HFFc6 (cell line): ENCODE data around the gene GTF3A. TPM values are rescaled to one million over a fixed set of nuclear protein-coding genes. Genes with fewer than 3 reads are reported as not detected.

ENCODE experiments used
- DNase-seq: peaks from one replicate; pipeline ENCODE4 v3.0.0-alpha.2; 2018
- H3K27ac Mint-ChIP-seq: 2 replicates; pipeline ENCODE4 v1.8.0; 2020; ENCODE audit warnings: mild to moderate bottlenecking, mixed read lengths
- H3K27me3 Mint-ChIP-seq: 2 replicates; pipeline ENCODE4 v1.8.0; 2021; ENCODE audit warnings: mild to moderate bottlenecking, moderate library complexity, mixed read lengths; ENCODE audit not compliant: insufficient read depth
- H3K36me3 Mint-ChIP-seq: 2 replicates; pipeline ENCODE4 v1.8.0; 2021; ENCODE audit warnings: low read depth, mixed read lengths
- H3K4me1 Mint-ChIP-seq: 2 replicates; pipeline ENCODE4 v1.8.0; 2020; ENCODE audit warnings: low read depth, mixed read lengths
- H3K4me3 Mint-ChIP-seq: 2 replicates; pipeline ENCODE4 v1.8.0; 2020; ENCODE audit warnings: mild to moderate bottlenecking, moderate library complexity, mixed read lengths
- H3K9me3 Mint-ChIP-seq: 2 replicates; pipeline ENCODE4 v1.8.0; 2020; ENCODE audit warnings: mild to moderate bottlenecking, mixed read lengths
- total RNA-seq, 6 experiments: library from RNA; stranded (reverse); fragmentation: NEBNext Ultra II Directional; extraction: Animal tissue kit (Norgen Biotek cat#: 25700); gene quantifications; 2 replicates in 1 of 6; 3 replicates in 5 of 6; pipeline ENCODE4 v1.2.3, GENCODE V29; 2021
- TF ChIP-seq, protein P1 (sequence below): fragments of 200-600 bp; sonication (generic); IDR thresholded peaks from 2 replicates; pipeline ENCODE4 v1.5.0; 2021; ENCODE audit warnings: antibody characterized with exemption, mild to moderate bottlenecking

The GTF3A gene
- total RNA-seq, 6 experiments from 2014 or later = 70.8 to 81.2 (median 75.0) TPM

DNA sequence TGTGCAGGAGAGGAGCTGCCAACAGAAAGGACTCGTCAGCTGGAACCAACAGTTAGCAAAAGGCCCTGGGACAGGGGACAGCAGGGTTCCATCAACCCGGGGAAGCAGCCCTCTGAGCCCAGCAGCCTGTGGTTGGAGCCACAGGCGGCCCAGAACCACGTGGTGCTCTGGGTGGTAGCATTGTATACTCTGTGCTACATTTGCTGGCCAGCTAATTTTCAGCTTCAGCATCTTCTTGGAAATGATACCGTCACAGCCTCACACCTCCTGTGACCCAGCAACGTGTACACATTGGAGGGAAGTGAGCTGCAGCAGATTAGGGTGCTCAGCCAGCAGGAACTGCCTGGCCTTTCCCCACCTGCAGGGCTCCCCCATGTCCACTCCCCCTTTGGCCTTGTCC lies 39.1 kb downstream of the GTF3A start:
- no peak overlapping the region for H3K4me3 Mint-ChIP-seq
- H3K36me3 Mint-ChIP-seq = no peaks in the 10 kb centered on the region
- no peak for DNase-seq
- H3K27ac Mint-ChIP-seq = no peak overlapping the region
- no peaks in the 10 kb centered on the region for H3K9me3 Mint-ChIP-seq
- H3K4me1 Mint-ChIP-seq = peaks cover 11% of the 10 kb centered on the region
- TF ChIP-seq, protein P1, sequence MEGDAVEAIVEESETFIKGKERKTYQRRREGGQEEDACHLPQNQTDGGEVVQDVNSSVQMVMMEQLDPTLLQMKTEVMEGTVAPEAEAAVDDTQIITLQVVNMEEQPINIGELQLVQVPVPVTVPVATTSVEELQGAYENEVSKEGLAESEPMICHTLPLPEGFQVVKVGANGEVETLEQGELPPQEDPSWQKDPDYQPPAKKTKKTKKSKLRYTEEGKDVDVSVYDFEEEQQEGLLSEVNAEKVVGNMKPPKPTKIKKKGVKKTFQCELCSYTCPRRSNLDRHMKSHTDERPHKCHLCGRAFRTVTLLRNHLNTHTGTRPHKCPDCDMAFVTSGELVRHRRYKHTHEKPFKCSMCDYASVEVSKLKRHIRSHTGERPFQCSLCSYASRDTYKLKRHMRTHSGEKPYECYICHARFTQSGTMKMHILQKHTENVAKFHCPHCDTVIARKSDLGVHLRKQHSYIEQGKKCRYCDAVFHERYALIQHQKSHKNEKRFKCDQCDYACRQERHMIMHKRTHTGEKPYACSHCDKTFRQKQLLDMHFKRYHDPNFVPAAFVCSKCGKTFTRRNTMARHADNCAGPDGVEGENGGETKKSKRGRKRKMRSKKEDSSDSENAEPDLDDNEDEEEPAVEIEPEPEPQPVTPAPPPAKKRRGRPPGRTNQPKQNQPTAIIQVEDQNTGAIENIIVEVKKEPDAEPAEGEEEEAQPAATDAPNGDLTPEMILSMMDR = no peak
- peaks cover 22% of the 10 kb centered on the region for H3K27me3 Mint-ChIP-seq

DNA sequence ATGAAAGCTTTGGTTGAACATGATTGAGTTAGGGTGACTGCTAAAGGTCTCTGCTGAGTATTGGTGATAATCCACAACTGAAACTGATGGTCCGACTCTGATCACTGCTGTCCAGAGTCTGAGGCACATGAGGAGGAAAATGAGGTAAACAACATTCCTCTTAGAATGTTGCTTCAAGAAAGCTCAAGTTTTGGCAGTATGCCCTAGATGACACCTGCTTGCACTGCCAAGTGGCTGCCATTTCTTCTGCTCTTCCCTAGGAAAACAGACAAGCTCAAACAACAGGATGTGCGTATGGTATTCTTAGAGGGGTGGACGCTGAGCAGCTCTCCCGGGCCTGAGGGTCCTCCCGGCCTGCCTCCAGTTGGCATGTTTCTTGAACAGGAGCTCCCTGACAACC lies 41.2 kb downstream of the GTF3A start:
- TF ChIP-seq, protein P1 = no peak
- H3K9me3 Mint-ChIP-seq = no peaks in the 10 kb centered on the region
- no peaks in the 10 kb centered on the region for H3K36me3 Mint-ChIP-seq
- DNase-seq = no peak
- no peak overlapping the region for H3K4me3 Mint-ChIP-seq
- H3K4me1 Mint-ChIP-seq = peaks cover 11% of the 10 kb centered on the region
- H3K27me3 Mint-ChIP-seq = peaks cover 29% of the 10 kb centered on the region
- H3K27ac Mint-ChIP-seq = no peak overlapping the region

DNA sequence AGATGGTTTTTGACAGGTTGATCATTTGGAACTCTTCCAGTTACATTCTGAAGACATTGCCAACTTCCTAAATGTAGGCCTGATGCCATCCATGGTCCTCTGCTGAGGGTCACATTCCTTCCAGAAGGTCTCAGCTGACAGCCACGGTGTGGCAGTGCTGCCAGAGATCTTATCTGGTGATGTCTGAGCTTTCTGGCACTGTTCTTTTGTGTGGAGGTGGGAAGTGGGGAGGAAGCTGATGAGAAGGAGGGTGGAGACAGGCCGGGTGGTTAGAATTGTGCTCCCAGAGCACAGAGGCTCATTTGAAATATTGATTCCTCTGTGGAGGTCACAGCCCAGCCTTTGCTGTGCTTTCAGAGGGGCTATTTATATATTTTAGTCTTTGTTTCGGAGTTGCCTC lies 42.1 kb downstream of the GTF3A start:
- Mint-ChIP-seq H3K27ac (no peak overlapping the region), H3K36me3 (no peaks in the 10 kb centered on the region), H3K27me3 (peaks cover 24% of the 10 kb centered on the region), H3K4me1 (peaks cover 11% of the 10 kb centered on the region), H3K4me3 (no peak overlapping the region), H3K9me3 (no peaks in the 10 kb centered on the region)
- TF ChIP-seq, protein P1 = no peak
- DNase-seq = no peak

DNA sequence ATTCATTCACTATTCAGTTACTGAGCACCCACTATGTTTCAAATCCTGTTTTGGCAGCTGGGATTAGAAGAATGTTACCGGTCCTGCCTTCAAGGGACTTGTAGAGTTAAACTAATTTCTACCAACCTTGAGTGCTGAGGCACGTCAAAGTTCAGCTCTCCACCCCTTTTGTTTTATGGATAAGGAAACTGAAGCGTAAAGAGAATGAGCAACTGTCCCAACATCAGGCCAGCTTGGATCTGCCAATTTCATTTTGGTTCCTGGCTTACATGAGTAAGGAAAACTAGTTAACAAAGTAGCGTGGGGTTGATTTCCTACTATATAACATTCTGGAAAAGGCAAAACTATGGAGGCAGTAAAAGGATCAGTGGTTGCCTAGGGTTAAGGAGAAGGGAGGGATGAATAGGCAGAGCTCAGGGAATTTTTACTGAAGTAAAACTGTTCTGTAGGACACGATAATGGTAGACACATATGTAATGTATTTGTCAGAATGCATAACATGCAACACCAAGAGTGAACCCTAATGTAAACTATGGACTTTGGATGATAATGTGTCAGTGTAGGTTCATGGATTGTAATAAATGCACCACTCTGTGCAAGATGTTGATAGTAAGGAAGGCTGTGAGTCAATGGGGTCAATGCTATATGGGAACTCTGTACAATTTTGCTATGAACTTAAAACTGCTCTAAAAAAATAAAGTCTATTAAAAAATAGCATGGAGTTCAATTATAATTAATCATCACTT lies 45.8 kb downstream of the GTF3A start:
- no peak overlapping the region for H3K4me3 Mint-ChIP-seq

DNA sequence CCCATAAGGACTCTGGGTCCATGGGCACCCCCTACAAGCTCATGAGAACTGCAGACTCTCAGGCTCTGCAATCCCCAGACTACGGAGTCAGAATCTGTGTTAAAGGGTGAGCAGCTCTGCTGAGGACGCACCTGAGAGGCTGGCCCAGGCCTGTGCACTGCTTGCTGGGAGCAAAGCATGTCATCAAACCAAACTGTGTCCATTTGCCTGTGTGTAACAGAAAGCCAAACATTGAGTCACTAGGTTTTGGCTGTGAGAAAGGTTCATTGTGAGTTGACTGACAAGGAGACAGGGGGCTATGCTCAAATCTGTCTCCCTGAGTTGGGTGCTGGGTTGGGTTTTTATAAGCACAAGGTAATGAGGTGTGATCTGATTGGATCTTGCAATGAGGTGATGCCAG lies 48.0 kb downstream of the GTF3A start:
- H3K27me3 Mint-ChIP-seq = peaks cover 37% of the 10 kb centered on the region
- H3K9me3 Mint-ChIP-seq = no peaks in the 10 kb centered on the region
- TF ChIP-seq, protein P1 = no peak
- DNase-seq = no peak
- peaks cover 7% of the 10 kb centered on the region for H3K4me1 Mint-ChIP-seq
- no peak overlapping the region for H3K4me3 Mint-ChIP-seq
- H3K36me3 Mint-ChIP-seq = no peaks in the 10 kb centered on the region
- H3K27ac Mint-ChIP-seq = no peak overlapping the region

More for the DNA sequence above, 45.8 kb downstream of the GTF3A start:
- TF ChIP-seq, protein P1 = no peak
- Mint-ChIP-seq H3K4me1 (peaks cover 5% of the 10 kb centered on the region; the same call in 1 of the 2 replicates), H3K36me3 (no peaks in the 10 kb centered on the region), H3K27ac (no peak overlapping the region), H3K27me3 (peaks cover 41% of the 10 kb centered on the region), H3K9me3 (no peaks in the 10 kb centered on the region)
- DNase-seq = no peak
